Retinal pigment epithelial cell (primary cell): ENCODE results near the gene SLC41A3.
"Not testable (repeated sequence)": the region's sequence is repeated elsewhere in the genome, so short reads cannot be mapped to it uniquely, and the experiment has no call there.

Source experiments
- DNase-seq: peaks from one replicate; pipeline ENCODE4 v3.0.0-alpha.2; 2010; ENCODE audit warnings: low read depth
- H3K4me3 ChIP-seq: 2 replicates; pipeline ENCODE4 v1.5.1; 2011; ENCODE audit warnings: mild to moderate bottlenecking, low read length, control low read depth, moderate library complexity
- TF ChIP-seq, protein P1 (sequence below): conservative IDR thresholded peaks from 2 replicates; pipeline ENCODE4 v1.5.1; 2011; ENCODE audit warnings: low read depth, low read length, control low read depth, inconsistent platforms

SLC41A3 gene

DNA sequence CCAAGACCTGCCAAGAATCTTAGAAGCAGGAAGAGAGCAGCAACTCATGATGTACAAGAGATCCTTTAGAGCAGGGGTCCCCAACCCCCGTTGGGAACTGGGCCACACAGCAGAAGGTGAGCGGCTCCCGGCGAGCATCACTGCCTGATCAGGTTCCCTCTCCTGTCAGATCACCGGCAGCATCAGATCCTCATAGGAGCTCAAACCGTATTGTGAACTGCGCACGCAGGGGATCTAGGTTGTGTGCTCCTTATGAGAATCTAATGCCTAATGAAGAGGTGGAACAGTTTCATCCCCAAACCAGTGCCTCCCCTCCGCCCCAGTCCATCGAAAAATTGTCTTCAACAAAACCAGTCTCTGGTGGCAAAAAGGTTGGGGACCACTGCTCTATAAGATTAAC is 13.8 kb downstream of the SLC41A3 start:
- H3K4me3 ChIP-seq: no peak overlapping the region
- no peak for DNase-seq
- TF ChIP-seq, protein P1, sequence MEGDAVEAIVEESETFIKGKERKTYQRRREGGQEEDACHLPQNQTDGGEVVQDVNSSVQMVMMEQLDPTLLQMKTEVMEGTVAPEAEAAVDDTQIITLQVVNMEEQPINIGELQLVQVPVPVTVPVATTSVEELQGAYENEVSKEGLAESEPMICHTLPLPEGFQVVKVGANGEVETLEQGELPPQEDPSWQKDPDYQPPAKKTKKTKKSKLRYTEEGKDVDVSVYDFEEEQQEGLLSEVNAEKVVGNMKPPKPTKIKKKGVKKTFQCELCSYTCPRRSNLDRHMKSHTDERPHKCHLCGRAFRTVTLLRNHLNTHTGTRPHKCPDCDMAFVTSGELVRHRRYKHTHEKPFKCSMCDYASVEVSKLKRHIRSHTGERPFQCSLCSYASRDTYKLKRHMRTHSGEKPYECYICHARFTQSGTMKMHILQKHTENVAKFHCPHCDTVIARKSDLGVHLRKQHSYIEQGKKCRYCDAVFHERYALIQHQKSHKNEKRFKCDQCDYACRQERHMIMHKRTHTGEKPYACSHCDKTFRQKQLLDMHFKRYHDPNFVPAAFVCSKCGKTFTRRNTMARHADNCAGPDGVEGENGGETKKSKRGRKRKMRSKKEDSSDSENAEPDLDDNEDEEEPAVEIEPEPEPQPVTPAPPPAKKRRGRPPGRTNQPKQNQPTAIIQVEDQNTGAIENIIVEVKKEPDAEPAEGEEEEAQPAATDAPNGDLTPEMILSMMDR: no peak

DNA sequence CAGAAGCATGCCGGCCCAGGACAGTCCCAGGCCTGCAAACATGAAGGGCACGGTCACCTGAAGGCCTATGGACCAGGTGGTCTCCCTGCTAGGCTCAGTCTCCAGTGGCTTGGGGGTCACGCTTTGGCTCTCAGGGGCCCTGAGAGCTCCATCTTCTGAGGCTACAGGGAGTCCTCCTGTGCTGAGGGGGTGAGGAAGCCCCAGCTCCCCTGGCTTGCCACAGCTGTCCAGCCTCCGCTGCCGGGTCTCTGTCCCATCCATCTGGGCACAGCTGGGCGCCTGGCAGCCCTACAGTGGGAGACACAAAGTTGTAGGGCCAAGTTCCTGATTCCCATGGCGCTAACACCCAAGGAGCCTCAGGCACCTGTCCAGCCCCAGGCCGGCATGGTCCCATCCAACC is 16.0 kb downstream of the SLC41A3 start:
- DNase-seq: no peak
- TF ChIP-seq, protein P1: no peak
- H3K4me3 ChIP-seq: no peak overlapping the region

DNA sequence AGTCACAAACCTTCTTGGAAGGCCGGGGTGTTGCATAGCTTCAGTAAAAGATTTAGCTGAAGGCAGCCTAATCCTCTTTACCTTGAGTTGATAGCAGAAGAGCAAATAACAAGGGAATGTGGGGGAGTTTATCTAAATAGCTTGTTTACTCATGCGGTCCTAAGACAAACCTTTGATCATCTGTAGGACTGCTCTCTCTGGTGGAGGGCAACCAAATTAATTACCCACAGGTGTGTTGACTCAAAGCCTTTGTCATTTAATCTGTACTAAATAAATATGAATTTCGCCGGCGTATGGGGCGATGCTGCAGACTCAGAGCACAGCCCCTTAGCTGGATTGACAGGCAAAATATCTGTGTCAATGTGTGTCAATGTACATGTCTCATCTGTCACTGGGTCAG is 17.2 kb downstream of the SLC41A3 start:
- not testable (repeated sequence) for DNase-seq

DNA sequence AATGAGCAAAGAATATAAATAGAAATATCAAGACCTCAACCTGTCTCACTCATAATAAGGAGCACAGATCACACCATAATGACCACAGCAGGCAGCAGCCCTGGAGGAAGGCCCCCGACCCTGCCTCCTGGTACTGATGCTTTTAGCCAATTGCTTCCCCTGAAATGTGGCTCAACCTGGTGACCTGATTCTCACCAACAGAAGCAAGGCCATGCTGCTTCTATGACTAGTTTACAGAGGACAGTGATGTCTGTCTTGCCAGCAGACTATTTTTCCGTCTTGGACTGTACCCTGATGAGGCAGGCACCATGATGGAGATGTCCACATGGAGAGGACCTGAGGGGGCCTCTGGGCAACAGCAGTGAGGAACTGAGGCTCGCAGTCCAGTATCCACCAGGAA is 18.0 kb downstream of the SLC41A3 start:
- TF ChIP-seq, protein P1: no peak
- no peak overlapping the region for H3K4me3 ChIP-seq
- no peak for DNase-seq

More for the DNA sequence above, 17.2 kb downstream of the SLC41A3 start:
- H3K4me3 ChIP-seq: not testable (repeated sequence)

DNA sequence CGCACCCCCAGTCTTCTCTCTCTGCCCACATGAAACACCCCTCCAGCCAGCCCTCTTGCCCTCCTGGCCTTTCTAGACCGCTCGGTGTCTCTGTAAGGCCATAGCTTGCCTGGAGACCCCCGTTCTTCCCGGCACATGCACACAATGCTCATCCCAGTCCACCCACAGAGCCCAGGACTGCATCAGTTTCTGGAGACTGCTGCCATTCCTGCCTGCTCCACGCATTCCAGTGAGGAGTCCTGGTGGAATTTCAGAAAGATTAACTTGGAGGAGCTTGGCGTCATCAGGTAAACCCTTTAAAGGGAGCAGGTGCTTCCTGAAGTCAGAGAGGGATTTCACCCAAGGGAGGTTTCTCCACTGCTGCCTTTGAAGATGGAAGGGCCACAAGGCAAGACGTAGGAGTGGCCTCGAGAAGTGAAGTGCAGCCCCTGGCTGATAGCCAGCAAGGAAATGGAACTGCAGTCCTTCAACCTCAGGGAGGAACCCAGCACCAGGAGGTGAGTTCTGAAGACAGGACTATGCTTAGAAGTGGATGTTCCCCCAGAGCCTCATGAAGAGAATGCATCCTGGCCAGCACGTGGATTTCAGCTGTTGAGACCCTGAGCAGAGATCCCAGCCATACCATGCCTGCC is 19.2 kb downstream of the SLC41A3 start:
- no peak overlapping the region for H3K4me3 ChIP-seq
- TF ChIP-seq, protein P1: no peak
- DNase-seq: no peak

DNA sequence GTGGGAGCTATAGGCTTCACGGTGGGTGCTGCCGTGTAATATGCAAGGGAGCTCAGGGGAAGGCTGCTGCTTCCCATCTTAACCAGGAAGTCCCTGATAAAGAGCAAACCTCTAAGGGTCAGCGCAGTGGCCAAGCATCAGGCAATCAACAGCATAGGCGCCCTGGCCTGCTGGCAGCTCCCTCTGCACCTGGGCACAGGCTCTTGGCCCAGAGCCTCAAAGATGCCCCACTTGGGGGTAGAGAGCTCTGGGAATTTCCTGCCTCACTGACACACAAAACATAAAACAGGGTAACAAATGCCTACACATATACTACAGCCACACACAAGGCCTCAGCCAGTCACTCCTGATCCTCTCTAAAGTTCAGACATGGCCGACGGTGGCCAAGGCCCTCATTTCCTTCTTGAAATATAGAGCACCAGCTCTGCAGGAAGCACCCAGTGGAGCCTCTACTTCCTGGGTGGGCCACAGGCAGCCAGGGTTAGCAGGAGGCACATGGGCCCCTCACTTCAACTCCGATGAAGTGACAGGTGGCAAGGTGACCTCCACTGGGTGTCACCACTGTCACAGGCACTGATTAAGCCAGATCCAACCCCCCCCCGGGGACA is 20.5 kb downstream of the SLC41A3 start:
- DNase-seq: no peak
- no peak overlapping the region for H3K4me3 ChIP-seq
- TF ChIP-seq, protein P1: no peak

DNA sequence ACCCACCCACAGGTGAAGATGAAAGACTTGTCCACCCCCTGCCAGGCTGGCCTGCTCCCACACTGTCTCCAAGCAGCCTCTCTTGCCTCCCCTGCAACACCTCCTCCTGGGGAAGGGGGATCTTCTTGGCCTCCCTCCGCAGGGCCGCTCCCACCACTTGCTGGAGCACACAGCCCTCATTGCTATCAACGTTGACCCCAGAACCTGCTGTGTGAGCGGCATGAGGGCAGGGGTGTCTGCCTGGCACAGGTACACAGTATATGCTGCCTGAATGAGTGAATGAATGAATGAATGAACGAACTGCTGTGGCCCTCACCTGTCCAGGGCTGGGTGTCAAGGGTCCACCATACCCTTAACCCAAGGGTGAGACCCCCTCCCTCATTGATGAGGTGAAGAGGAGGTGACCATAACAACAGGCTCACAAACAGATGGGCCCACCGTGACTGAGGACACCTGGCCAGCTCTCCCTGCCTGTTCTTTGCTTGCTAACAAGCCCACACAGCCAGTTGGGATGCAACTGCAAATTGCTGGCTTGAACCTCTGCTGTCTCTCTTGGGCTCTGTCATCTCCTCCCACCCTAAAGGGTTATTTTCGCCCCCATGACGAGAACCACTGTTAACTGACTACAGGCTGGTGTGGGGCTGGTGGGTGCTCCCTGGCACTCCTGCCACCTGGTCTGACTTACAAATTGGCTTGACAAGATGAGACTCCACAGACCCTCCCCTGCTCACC is 22.5 kb downstream of the SLC41A3 start:
- DNase-seq: no peak
- TF ChIP-seq, protein P1: no peak

More for the DNA sequence above, 22.5 kb downstream of the SLC41A3 start:
- H3K4me3 ChIP-seq: no peak overlapping the region
